Measurements from ENCODE around the gene TTN.

TTN gene

DNA sequence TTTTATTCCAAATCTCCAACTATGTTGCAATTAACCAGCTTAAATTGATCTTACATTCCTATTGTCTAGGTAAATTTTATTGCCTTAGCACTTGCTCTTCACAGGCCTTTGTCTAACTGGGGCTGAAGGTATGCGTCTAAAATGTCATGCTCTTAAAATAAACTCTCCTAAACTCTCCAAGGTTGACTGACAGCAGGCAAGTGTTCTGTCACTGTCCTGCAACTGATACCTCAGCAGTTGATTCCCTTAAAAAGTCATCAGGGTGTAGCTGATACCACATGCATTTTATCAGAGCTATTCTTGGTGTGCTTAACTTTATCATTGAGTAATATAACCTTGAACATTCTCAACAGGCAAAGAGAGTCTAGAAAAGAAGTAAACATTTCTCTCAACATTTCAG, 680 bp downstream of the TTN start:
- Histone ChIP-seq H2AFZ (ENCODE audit: low read depth, low read length) (no peak overlapping the region), H2BK5ac (ENCODE audit: low read depth, low read length, poor library complexity, severe bottlenecking) (no peak overlapping the region), H3K9ac (ENCODE audit: low read length) (no peak overlapping the region), H3K4me2 (ENCODE audit: low read length, poor library complexity, severe bottlenecking) (no peak overlapping the region), H3K14ac (ENCODE audit: low read length in 2 of 2) (no peak overlapping the region), H2BK15ac (ENCODE audit: low read depth, poor library complexity, severe bottlenecking) (no peak overlapping the region), H3K79me1 (replicated peaks; ENCODE audit: low read length, poor library complexity, severe bottlenecking) (no peaks in the 10 kb centered on the region), H4K91ac (ENCODE audit: low read length) (no peak overlapping the region), H3K9me3 (ENCODE audit: control insufficient read depth, low read length) (no peaks in the 10 kb centered on the region), H3K27me3 (ENCODE audit: control insufficient read depth in 1 of 2, insufficient read depth in 1 of 2, low read length in 2 of 2) (no peaks in the 10 kb centered on the region), H4K8ac (ENCODE audit: low read length) (no peak overlapping the region), H3K36me3 (ENCODE audit: control insufficient read depth in 1 of 2, insufficient read depth in 2 of 2, low read depth in 1 of 2, low read length in 2 of 2) (no peaks in the 10 kb centered on the region), H3K23ac (ENCODE audit: low read length in 2 of 2) (no peak overlapping the region), H2BK12ac (ENCODE audit: low read length in 2 of 2) (no peak overlapping the region), H3K4me3 (ENCODE audit: insufficient read depth in 1 of 2, low read depth in 1 of 2, low read length in 2 of 2) (no peak overlapping the region), H2BK120ac (ENCODE audit: low read depth, low read length) (no peak overlapping the region), H3K4ac (ENCODE audit: low read depth in 1 of 2, low read length in 2 of 2) (no peak overlapping the region), H3K18ac (ENCODE audit: low read depth in 1 of 2, low read length in 2 of 2) (no peak overlapping the region), H3K27ac (ENCODE audit: low read length, poor library complexity, severe bottlenecking) (no peak overlapping the region), H2AK5ac (ENCODE audit: low read length, severe bottlenecking) (no peak overlapping the region), H3K4me1 (ENCODE audit: control insufficient read depth, insufficient read depth, low read depth, low read length) (no peaks in the 10 kb centered on the region)
- DNase-seq, result no peak
- WGBS, result 100% methylated on average over 1 of the region's 1 CpG

DNA sequence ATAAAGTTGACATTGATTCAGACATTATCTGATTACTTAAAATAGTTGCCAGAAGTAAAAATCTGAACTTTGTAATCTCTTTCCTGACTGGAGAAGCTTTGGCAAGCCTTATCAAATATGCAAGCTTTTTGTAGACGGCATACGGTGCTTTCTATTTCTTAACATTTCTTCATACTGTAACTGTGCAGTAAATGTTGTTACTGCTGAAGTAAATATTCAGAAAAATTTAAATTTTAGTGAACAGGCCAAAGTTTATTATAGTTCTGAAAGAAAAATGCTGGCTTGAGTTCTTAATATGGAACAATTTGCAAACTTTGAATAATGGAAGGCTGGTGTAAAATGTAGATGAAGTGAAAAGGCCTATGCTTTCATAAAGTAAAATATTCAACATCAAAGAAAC, 1.8 kb downstream of the TTN start:
- H3K36me3 ChIP-seq (ENCODE audit: control insufficient read depth in 1 of 2, insufficient read depth in 2 of 2, low read depth in 1 of 2, low read length in 2 of 2), result no peaks in the 10 kb centered on the region
- H4K91ac ChIP-seq (ENCODE audit: low read length), result no peak overlapping the region
- no peaks in the 10 kb centered on the region for H3K79me1 ChIP-seq (replicated peaks; ENCODE audit: low read length, poor library complexity, severe bottlenecking)
- H2BK5ac ChIP-seq (ENCODE audit: low read depth, low read length, poor library complexity, severe bottlenecking), result no peak overlapping the region
- H3K27me3 ChIP-seq (ENCODE audit: control insufficient read depth in 1 of 2, insufficient read depth in 1 of 2, low read length in 2 of 2), result no peaks in the 10 kb centered on the region
- no peak overlapping the region for H3K9ac ChIP-seq (ENCODE audit: low read length)
- H3K23ac ChIP-seq (ENCODE audit: low read length in 2 of 2), result no peak overlapping the region
- no CpG with 5 or more reads among the region's 2 CpGs for WGBS
- H3K27ac ChIP-seq (ENCODE audit: low read length, poor library complexity, severe bottlenecking), result no peak overlapping the region
- H4K8ac ChIP-seq (ENCODE audit: low read length), result no peak overlapping the region
- no peak overlapping the region for H3K4me2 ChIP-seq (ENCODE audit: low read length, poor library complexity, severe bottlenecking)
- no peak overlapping the region for H3K4ac ChIP-seq (ENCODE audit: low read depth in 1 of 2, low read length in 2 of 2)
- no peak overlapping the region for H2AFZ ChIP-seq (ENCODE audit: low read depth, low read length)
- no peaks in the 10 kb centered on the region for H3K4me1 ChIP-seq (ENCODE audit: control insufficient read depth, insufficient read depth, low read depth, low read length)
- no peak overlapping the region for H3K14ac ChIP-seq (ENCODE audit: low read length in 2 of 2)
- H2BK12ac ChIP-seq (ENCODE audit: low read length in 2 of 2), result no peak overlapping the region
- no peak overlapping the region for H2BK120ac ChIP-seq (ENCODE audit: low read depth, low read length)
- no peak overlapping the region for H3K18ac ChIP-seq (ENCODE audit: low read depth in 1 of 2, low read length in 2 of 2)
- no peaks in the 10 kb centered on the region for H3K9me3 ChIP-seq (ENCODE audit: control insufficient read depth, low read length)
- no peak overlapping the region for H3K4me3 ChIP-seq (ENCODE audit: insufficient read depth in 1 of 2, low read depth in 1 of 2, low read length in 2 of 2)
- H2BK15ac ChIP-seq (ENCODE audit: low read depth, poor library complexity, severe bottlenecking), result no peak overlapping the region
- no peak for DNase-seq
- no peak overlapping the region for H2AK5ac ChIP-seq (ENCODE audit: low read length, severe bottlenecking)

DNA sequence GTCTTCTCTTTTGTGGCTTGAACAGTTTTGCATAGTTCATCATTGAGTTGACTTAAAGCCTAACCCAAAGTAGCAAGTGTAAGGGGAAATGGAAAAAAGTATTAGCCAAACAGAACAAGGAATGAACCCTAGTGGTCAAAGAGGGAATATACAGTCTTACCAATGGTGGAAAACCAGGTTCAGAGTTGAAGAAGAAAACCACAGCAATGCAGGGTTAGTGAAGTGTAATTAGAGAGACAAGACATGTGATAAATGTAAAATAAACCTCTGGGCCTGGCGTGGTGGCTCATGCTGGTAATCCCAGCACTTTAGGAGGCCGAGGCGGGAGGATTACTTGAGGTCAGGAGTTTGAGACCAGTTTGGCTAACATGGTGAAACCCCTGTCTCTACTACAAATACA, 2.4 kb downstream of the TTN start:
- Histone ChIP-seq H3K4ac (ENCODE audit: low read depth in 1 of 2, low read length in 2 of 2) (no peak overlapping the region), H4K8ac (ENCODE audit: low read length) (no peak overlapping the region), H3K23ac (ENCODE audit: low read length in 2 of 2) (no peak overlapping the region), H2BK12ac (ENCODE audit: low read length in 2 of 2) (no peak overlapping the region), H2AFZ (ENCODE audit: low read depth, low read length) (no peak overlapping the region), H4K91ac (ENCODE audit: low read length) (no peak overlapping the region), H3K27me3 (ENCODE audit: control insufficient read depth in 1 of 2, insufficient read depth in 1 of 2, low read length in 2 of 2) (no peaks in the 10 kb centered on the region), H2BK5ac (ENCODE audit: low read depth, low read length, poor library complexity, severe bottlenecking) (no peak overlapping the region), H3K4me3 (ENCODE audit: insufficient read depth in 1 of 2, low read depth in 1 of 2, low read length in 2 of 2) (no peak overlapping the region), H3K4me2 (ENCODE audit: low read length, poor library complexity, severe bottlenecking) (no peak overlapping the region), H2AK5ac (ENCODE audit: low read length, severe bottlenecking) (no peak overlapping the region), H2BK15ac (ENCODE audit: low read depth, poor library complexity, severe bottlenecking) (no peak overlapping the region), H3K36me3 (ENCODE audit: control insufficient read depth in 1 of 2, insufficient read depth in 2 of 2, low read depth in 1 of 2, low read length in 2 of 2) (no peaks in the 10 kb centered on the region), H3K79me1 (replicated peaks; ENCODE audit: low read length, poor library complexity, severe bottlenecking) (no peaks in the 10 kb centered on the region), H3K27ac (ENCODE audit: low read length, poor library complexity, severe bottlenecking) (no peak overlapping the region), H3K4me1 (ENCODE audit: control insufficient read depth, insufficient read depth, low read depth, low read length) (no peaks in the 10 kb centered on the region), H2BK120ac (ENCODE audit: low read depth, low read length) (no peak overlapping the region), H3K9ac (ENCODE audit: low read length) (no peak overlapping the region), H3K9me3 (ENCODE audit: control insufficient read depth, low read length) (no peaks in the 10 kb centered on the region), H3K14ac (ENCODE audit: low read length in 2 of 2) (no peak overlapping the region), H3K18ac (ENCODE audit: low read depth in 1 of 2, low read length in 2 of 2) (peak overlapping the region in 1 of 2 experiments; percentile 17)
- 90% methylated on average over 1 of the region's 3 CpGs for WGBS
- DNase-seq, result peak; percentile 41

DNA sequence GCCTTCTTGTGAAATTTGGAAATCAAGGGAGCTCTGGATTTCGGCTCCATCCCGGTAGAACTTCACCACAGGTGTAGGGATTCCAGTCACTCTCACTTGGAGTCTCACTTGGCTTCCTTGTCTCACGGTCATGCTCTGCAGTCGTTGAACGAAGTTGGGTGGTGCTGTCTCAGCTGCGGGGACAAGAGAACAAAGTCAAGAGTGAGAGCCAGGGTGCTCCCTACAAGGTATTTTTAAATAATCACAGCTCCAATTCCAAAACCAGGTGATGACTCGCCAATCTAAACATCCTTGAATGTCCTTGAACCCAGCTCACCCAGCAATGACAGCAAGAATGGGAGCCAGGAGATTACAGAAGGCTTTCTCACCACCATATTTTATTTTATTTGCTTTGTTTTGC, 6.7 kb downstream of the TTN start:
- Histone ChIP-seq H4K8ac (ENCODE audit: low read length) (no peak overlapping the region), H3K14ac (ENCODE audit: low read length in 2 of 2) (no peak overlapping the region), H3K36me3 (ENCODE audit: control insufficient read depth in 1 of 2, insufficient read depth in 2 of 2, low read depth in 1 of 2, low read length in 2 of 2) (no peaks in the 10 kb centered on the region), H3K4me3 (ENCODE audit: insufficient read depth in 1 of 2, low read depth in 1 of 2, low read length in 2 of 2) (no peak overlapping the region), H3K4ac (ENCODE audit: low read depth in 1 of 2, low read length in 2 of 2) (no peak overlapping the region), H2AK5ac (ENCODE audit: low read length, severe bottlenecking) (no peak overlapping the region), H2AFZ (ENCODE audit: low read depth, low read length) (no peak overlapping the region), H2BK12ac (ENCODE audit: low read length in 2 of 2) (no peak overlapping the region), H3K18ac (ENCODE audit: low read depth in 1 of 2, low read length in 2 of 2) (no peak overlapping the region), H2BK15ac (ENCODE audit: low read depth, poor library complexity, severe bottlenecking) (no peak overlapping the region), H3K79me1 (replicated peaks; ENCODE audit: low read length, poor library complexity, severe bottlenecking) (no peaks in the 10 kb centered on the region), H3K4me2 (ENCODE audit: low read length, poor library complexity, severe bottlenecking) (no peak overlapping the region), H3K27ac (ENCODE audit: low read length, poor library complexity, severe bottlenecking) (no peak overlapping the region), H3K9me3 (ENCODE audit: control insufficient read depth, low read length) (peaks cover 14% of the 10 kb centered on the region), H4K91ac (ENCODE audit: low read length) (no peak overlapping the region), H3K27me3 (ENCODE audit: control insufficient read depth in 1 of 2, insufficient read depth in 1 of 2, low read length in 2 of 2) (no peaks in the 10 kb centered on the region), H2BK5ac (ENCODE audit: low read depth, low read length, poor library complexity, severe bottlenecking) (no peak overlapping the region), H2BK120ac (ENCODE audit: low read depth, low read length) (no peak overlapping the region), H3K9ac (ENCODE audit: low read length) (no peak overlapping the region), H3K23ac (ENCODE audit: low read length in 2 of 2) (no peak overlapping the region), H3K4me1 (ENCODE audit: control insufficient read depth, insufficient read depth, low read depth, low read length) (no peaks in the 10 kb centered on the region)
- no peak for DNase-seq
- WGBS, result 93% methylated on average over 7 of the region's 7 CpGs

Data from mesenchymal stem cell (in vitro differentiated cells and primary cell).